Measurements from ENCODE around the gene CORO2B. TPM values are rescaled to one million over a fixed set of nuclear protein-coding genes. Genes with fewer than 3 reads are reported as not detected.

Gene CORO2B
- total RNA-seq, 2 donors from 2014 or later, result 4.3 to 8.5 TPM

DNA sequence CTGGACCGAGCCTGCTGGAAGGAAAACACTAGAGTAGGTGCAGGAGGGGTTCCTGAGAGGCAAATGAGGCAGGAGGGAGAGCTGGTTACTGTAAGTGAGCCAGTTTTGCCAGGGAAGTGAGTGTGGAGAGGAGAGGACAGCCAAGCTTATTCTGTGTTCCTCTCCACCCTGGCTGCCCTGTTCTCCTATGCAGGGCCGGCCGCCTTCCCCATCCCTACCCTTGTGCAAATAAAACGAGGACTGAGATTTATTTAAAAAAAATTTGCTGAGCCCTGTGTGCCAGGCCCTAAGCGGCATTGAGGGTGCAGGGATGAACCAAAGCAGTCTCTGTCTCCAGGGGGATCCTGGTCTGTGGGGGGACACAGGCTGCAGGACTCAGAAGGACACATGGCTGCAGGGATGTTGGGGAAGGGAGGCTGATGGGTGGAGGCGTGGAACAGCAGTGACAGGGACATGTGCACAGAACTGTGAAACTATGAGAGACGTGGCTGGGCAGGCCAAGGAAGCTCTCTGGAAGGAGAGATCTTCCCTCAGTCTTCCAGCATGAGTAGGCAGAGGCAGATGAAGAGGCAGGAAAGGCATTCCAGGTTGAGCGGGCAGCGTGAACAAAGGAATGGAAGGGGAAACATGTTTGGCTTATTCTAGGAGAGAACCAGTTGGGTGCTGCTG, 12.1 kb downstream of the CORO2B start:
- DNase-seq (ENCODE audit: low spot score), result no peak
- Histone ChIP-seq H3K9me3 (no peaks in the 10 kb centered on the region), H3K4me1 (ENCODE audit: control insufficient read depth in 1 of 2, low read depth in 2 of 2) (peaks cover 0 to 34% of the 10 kb centered on the region in 2 donors), H3K27me3 (replicated peaks; ENCODE audit: insufficient read depth) (no peaks in the 10 kb centered on the region), H3K36me3 (no peaks in the 10 kb centered on the region), H3K4me3 (no peak overlapping the region), H3K27ac (peak overlapping the region; percentile 52 to 62)
- TF ChIP-seq, protein P1, sequence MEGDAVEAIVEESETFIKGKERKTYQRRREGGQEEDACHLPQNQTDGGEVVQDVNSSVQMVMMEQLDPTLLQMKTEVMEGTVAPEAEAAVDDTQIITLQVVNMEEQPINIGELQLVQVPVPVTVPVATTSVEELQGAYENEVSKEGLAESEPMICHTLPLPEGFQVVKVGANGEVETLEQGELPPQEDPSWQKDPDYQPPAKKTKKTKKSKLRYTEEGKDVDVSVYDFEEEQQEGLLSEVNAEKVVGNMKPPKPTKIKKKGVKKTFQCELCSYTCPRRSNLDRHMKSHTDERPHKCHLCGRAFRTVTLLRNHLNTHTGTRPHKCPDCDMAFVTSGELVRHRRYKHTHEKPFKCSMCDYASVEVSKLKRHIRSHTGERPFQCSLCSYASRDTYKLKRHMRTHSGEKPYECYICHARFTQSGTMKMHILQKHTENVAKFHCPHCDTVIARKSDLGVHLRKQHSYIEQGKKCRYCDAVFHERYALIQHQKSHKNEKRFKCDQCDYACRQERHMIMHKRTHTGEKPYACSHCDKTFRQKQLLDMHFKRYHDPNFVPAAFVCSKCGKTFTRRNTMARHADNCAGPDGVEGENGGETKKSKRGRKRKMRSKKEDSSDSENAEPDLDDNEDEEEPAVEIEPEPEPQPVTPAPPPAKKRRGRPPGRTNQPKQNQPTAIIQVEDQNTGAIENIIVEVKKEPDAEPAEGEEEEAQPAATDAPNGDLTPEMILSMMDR (IDR thresholded peaks at IDR 0.05), result no peak
- ATAC-seq (ENCODE audit: insufficient number of reproducible peaks, low FRiP score, low read depth), result no peak

DNA sequence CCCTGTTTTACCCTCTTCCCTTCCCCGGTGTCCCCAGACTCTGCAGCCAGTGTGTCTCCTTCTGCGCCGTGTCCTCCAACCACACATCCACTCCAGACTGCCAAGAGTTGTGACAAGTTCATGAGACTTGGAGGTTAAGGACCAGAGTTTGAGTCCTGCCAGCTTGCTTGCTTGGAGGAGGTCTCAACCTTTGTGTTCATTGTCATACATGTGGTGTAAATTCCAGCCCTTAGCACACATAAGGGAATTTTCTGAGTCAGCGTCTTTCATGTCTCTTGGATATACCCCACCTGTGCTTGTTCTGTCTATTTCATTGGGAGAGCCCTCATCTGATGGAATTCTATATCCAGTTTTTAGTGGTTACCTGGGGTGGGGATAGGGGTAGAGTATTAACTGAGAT, 13.3 kb downstream of the CORO2B start:
- no peaks in the 10 kb centered on the region for H3K36me3 ChIP-seq
- DNase-seq (ENCODE audit: low spot score) (no peak), ATAC-seq (ENCODE audit: insufficient number of reproducible peaks, low FRiP score, low read depth) (no peak)
- no peak overlapping the region for H3K4me3 ChIP-seq
- no peaks in the 10 kb centered on the region for H3K27me3 ChIP-seq (replicated peaks; ENCODE audit: insufficient read depth)
- H3K4me1 ChIP-seq (ENCODE audit: control insufficient read depth in 1 of 2, low read depth in 2 of 2), result peaks cover 0 to 26% of the 10 kb centered on the region in 2 donors
- no peaks in the 10 kb centered on the region for H3K9me3 ChIP-seq
- TF ChIP-seq, protein P1 (IDR thresholded peaks at IDR 0.05), result no peak
- no peak overlapping the region for H3K27ac ChIP-seq

DNA sequence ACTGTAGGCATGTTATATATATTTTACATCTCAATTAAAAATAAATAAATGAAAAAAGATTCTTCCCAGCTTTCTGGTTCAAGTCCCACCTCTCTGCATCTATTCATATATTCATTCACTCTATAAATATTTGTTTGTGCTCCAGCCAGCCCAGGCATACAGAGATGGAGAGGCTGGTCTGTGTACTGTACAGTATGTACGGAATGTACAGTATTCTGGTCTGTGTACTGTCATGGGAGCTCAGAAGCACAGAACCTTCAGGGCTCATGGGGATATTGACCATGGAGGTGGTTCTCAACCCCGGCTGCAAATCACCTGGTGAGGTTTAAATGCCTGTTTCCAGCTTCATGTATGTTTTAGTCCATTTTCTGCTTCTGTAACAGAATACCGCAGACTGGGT, 13.8 kb downstream of the CORO2B start:
- Histone ChIP-seq H3K36me3 (no peaks in the 10 kb centered on the region), H3K9me3 (no peaks in the 10 kb centered on the region), H3K4me3 (no peak overlapping the region), H3K4me1 (ENCODE audit: control insufficient read depth in 1 of 2, low read depth in 2 of 2) (peaks cover 0 to 26% of the 10 kb centered on the region in 2 donors), H3K27ac (no peak overlapping the region), H3K27me3 (replicated peaks; ENCODE audit: insufficient read depth) (no peaks in the 10 kb centered on the region)
- DNase-seq (ENCODE audit: low spot score) (no peak), ATAC-seq (ENCODE audit: insufficient number of reproducible peaks, low FRiP score, low read depth) (no peak)
- TF ChIP-seq, protein P1 (IDR thresholded peaks at IDR 0.05), result no peak

DNA sequence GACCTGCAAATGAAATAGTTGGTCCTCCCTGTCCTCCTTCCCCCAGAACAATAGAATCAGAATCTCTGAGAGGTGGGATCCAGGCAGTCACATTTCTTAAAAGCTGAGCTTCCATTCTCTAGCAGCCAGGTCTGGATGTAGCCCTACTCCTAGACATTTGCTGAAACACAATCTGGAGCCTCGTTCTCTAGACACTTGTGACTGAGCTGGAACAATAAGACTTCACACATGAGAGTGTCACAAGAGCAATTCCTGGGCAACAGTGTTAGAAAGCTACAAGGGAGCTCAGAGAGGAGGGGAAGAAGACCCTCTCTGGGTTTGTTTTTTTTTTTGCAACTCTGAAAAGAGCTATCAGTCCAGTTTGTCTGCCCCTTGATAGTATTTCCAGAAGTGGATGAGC, 14.5 kb downstream of the CORO2B start:
- DNase-seq (ENCODE audit: low spot score), result no peak
- Histone ChIP-seq H3K4me1 (ENCODE audit: control insufficient read depth in 1 of 2, low read depth in 2 of 2) (peaks cover 1 to 34% of the 10 kb centered on the region in 2 donors), H3K27ac (no peak overlapping the region), H3K27me3 (replicated peaks; ENCODE audit: insufficient read depth) (no peaks in the 10 kb centered on the region), H3K36me3 (no peaks in the 10 kb centered on the region), H3K4me3 (no peak overlapping the region), H3K9me3 (no peaks in the 10 kb centered on the region)
- TF ChIP-seq, protein P1 (IDR thresholded peaks at IDR 0.05), result no peak
- no peak for ATAC-seq (ENCODE audit: insufficient number of reproducible peaks, low FRiP score, low read depth)

DNA sequence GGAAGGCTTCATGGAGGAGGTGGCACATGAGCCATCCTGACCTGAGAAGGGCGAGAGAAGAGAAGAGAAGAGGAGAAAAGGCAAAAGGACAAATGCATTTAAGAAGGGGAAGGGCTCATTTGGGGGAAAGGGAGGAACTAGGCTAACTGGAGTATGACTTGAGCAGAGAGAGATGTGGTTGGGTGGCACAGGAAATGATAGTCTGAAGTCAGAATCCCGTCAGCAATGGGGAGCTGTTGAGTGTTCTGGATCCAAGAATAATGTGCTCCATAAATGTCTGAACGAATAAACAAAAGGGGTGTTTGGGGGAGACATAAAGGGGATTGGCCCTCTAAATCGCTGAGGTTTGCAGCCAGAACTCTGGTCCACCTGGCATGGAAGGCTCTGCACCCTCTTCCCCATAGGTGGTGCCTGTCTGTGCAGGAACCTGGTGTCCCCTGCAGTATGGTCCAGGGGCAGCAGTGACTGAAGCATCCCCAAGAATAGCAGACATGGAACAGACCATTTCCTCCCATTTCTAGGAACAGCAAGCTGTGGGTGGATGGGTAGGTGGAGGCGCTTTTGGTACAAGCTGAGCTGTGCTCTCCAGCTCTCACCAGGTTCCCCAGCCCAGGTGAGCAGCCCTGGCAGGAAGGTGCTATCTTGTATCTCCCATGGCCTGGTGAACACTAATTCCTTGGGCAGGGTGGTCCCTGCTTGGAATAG, 15.2 kb downstream of the CORO2B start:
- Histone ChIP-seq H3K27me3 (replicated peaks; ENCODE audit: insufficient read depth) (no peaks in the 10 kb centered on the region), H3K4me3 (no peak overlapping the region), H3K9me3 (no peaks in the 10 kb centered on the region), H3K36me3 (no peaks in the 10 kb centered on the region), H3K27ac (no peak overlapping the region), H3K4me1 (ENCODE audit: control insufficient read depth in 1 of 2, low read depth in 2 of 2) (peaks cover 8 to 35% of the 10 kb centered on the region in 2 donors)
- DNase-seq (ENCODE audit: low spot score), result no peak
- TF ChIP-seq, protein P1 (IDR thresholded peaks at IDR 0.05), result no peak
- ATAC-seq (ENCODE audit: insufficient number of reproducible peaks, low FRiP score, low read depth), result no peak
